Measurements from ENCODE around the gene SERPINA1. TPM values are rescaled to one million over a fixed set of nuclear protein-coding genes. Genes with fewer than 3 reads are reported as not detected.

Gene SERPINA1
- total RNA-seq, 1 experiment from 2014 or later, result not detected

DNA sequence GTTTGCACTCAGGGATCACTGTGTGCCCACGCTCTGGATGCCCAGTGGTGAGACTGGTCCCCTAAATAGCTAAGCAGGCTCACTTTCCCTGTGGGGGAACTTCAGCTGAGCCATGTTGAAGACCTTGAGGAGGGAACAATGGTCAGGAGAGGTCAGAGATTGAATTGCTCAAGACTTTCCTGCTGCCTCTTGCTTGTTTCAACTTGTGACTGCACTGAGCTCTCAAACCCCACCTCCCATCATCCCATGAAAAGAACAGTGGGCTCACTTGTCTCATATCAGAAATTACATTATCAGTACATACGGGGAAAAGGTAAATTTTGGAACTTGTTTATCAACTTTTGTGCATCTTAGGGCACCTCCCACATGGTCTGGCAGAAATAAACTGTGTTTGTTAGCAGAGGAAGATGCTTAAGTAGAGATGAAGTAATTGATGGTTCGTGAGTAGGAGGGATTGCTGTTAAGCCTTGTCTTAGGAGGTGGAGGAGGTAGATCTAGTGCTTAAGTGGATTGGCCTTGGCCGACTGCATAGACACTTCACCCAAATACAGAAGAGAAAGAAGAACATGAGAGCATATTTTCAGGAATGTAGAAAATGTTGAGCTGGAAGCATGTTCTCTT is 15.0 kb upstream of the SERPINA1 start:
- Histone ChIP-seq H3K4me2 (no peak overlapping the region), H3K4me3 (no peak overlapping the region), H3K9me2 (ENCODE audit: insufficient read depth) (no peaks in the 10 kb centered on the region), H3K36me3 (ENCODE audit: low read depth) (no peaks in the 10 kb centered on the region), H3K9me3 (ENCODE audit: insufficient read depth, low read depth) (no peaks in the 10 kb centered on the region), H2AFZ (no peak overlapping the region), H3K4me1 (replicated peaks; ENCODE audit: insufficient read depth) (no peaks in the 10 kb centered on the region), H3K79me2 (ENCODE audit: low read depth) (no peaks in the 10 kb centered on the region), H4K20me1 (ENCODE audit: insufficient read depth) (no peaks in the 10 kb centered on the region), H3K27ac (no peak overlapping the region), H3K27me3 (ENCODE audit: insufficient read depth, low read depth) (no peaks in the 10 kb centered on the region), H3F3A (ENCODE audit: insufficient read depth, low read depth) (no peaks in the 10 kb centered on the region)
- TF ChIP-seq, protein P1, sequence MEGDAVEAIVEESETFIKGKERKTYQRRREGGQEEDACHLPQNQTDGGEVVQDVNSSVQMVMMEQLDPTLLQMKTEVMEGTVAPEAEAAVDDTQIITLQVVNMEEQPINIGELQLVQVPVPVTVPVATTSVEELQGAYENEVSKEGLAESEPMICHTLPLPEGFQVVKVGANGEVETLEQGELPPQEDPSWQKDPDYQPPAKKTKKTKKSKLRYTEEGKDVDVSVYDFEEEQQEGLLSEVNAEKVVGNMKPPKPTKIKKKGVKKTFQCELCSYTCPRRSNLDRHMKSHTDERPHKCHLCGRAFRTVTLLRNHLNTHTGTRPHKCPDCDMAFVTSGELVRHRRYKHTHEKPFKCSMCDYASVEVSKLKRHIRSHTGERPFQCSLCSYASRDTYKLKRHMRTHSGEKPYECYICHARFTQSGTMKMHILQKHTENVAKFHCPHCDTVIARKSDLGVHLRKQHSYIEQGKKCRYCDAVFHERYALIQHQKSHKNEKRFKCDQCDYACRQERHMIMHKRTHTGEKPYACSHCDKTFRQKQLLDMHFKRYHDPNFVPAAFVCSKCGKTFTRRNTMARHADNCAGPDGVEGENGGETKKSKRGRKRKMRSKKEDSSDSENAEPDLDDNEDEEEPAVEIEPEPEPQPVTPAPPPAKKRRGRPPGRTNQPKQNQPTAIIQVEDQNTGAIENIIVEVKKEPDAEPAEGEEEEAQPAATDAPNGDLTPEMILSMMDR (conservative IDR thresholded peaks at IDR 0.05), result no peak
- TF ChIP-seq EZH2 (IDR thresholded peaks at IDR 0.05; ENCODE audit: low read depth), result no peak
- CTCF ChIA-PET, result no interaction called here
- POLR2A ChIA-PET (ENCODE audit: unreplicated experiment), result no interaction called here
- no peak for DNase-seq
- intact Hi-C loops (cut with micrococcal nuclease; ENCODE audit: unreplicated experiment), result no loop called here
- BruUV-seq (replicated peaks), result no TSS peak

DNA sequence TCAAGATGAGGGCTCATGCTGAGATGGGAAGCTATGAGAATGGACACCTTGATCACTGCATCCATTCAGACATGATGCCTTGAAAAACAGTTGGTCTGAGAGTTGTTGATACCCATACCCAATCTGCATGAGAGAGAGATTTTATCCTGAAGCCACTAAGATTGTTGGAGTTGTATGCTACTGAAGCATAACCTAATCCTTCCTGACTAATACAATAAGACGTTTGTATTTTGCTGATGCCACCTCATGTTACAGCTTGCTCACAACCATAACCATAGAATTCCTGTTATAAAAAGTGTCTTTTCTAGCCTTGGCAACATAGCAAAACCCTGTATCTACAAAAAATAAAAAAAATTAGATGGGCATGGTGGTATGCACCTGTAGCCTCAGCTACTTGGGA is 12.7 kb upstream of the SERPINA1 start:
- BruUV-seq (replicated peaks), result no TSS peak
- no peaks in the 10 kb centered on the region for H3K79me2 ChIP-seq (ENCODE audit: low read depth)
- no peaks in the 10 kb centered on the region for H3F3A ChIP-seq (ENCODE audit: insufficient read depth, low read depth)
- no peak overlapping the region for H2AFZ ChIP-seq
- H3K9me3 ChIP-seq (ENCODE audit: insufficient read depth, low read depth), result no peaks in the 10 kb centered on the region
- intact Hi-C loops (cut with micrococcal nuclease; ENCODE audit: unreplicated experiment), result no loop called here
- no peaks in the 10 kb centered on the region for H3K9me2 ChIP-seq (ENCODE audit: insufficient read depth)
- POLR2A ChIA-PET (ENCODE audit: unreplicated experiment), result no interaction called here
- no peak for DNase-seq
- 0 out of 2 replicates have a peak, but pooled peaks cover 8% of the 10 kb centered on the region for H3K27me3 ChIP-seq (ENCODE audit: insufficient read depth, low read depth)
- H3K36me3 ChIP-seq (ENCODE audit: low read depth), result no peaks in the 10 kb centered on the region
- no peak overlapping the region for H3K4me2 ChIP-seq
- CTCF ChIA-PET, result no interaction called here
- no peaks in the 10 kb centered on the region for H4K20me1 ChIP-seq (ENCODE audit: insufficient read depth)
- no peak overlapping the region for H3K4me3 ChIP-seq
- no peak for TF ChIP-seq EZH2 (IDR thresholded peaks at IDR 0.05; ENCODE audit: low read depth)
- TF ChIP-seq, protein P1 (conservative IDR thresholded peaks at IDR 0.05), result no peak
- no peaks in the 10 kb centered on the region for H3K4me1 ChIP-seq (replicated peaks; ENCODE audit: insufficient read depth)
- no peak overlapping the region for H3K27ac ChIP-seq

DNA sequence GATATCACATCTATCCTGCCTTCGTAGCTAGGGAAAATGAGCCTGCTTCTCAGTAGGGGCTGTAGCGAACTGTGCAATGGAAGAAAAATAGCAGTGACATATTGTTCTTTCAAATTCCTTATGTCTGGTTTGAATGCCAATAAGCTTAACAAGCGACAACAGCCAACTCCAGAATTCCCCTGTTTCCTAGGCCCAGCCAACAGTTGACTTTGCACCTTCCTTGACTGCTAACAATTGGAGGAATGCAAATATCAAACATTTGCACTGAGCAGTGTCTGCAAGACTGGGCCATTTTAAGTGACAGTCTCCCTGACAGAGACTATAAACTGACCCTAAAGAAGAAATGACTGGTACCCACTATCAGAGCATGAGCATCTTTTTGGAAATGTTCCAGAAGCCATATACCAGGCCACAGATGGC is 12.0 kb upstream of the SERPINA1 start:
- Histone ChIP-seq H2AFZ (no peak overlapping the region), H3K4me1 (replicated peaks; ENCODE audit: insufficient read depth) (no peaks in the 10 kb centered on the region), H3K27ac (no peak overlapping the region), H3K9me2 (ENCODE audit: insufficient read depth) (no peaks in the 10 kb centered on the region), H3K36me3 (ENCODE audit: low read depth) (no peaks in the 10 kb centered on the region), H3K4me3 (no peak overlapping the region), H3K4me2 (no peak overlapping the region), H4K20me1 (ENCODE audit: insufficient read depth) (no peaks in the 10 kb centered on the region), H3K79me2 (ENCODE audit: low read depth) (no peaks in the 10 kb centered on the region), H3K27me3 (ENCODE audit: insufficient read depth, low read depth) (0 out of 2 replicates have a peak, but pooled peaks cover 10% of the 10 kb centered on the region), H3K9me3 (ENCODE audit: insufficient read depth, low read depth) (no peaks in the 10 kb centered on the region), H3F3A (ENCODE audit: insufficient read depth, low read depth) (no peaks in the 10 kb centered on the region)
- POLR2A ChIA-PET (ENCODE audit: unreplicated experiment), result no interaction called here
- BruUV-seq (replicated peaks), result no TSS peak
- CTCF ChIA-PET, result no interaction called here
- no peak for DNase-seq
- TF ChIP-seq, protein P1 (conservative IDR thresholded peaks at IDR 0.05), result no peak
- TF ChIP-seq EZH2 (IDR thresholded peaks at IDR 0.05; ENCODE audit: low read depth), result no peak
- intact Hi-C loops (cut with micrococcal nuclease; ENCODE audit: unreplicated experiment), result no loop called here

Data from PC-9 (cell line).